COLO668 (cell line): ENCODE data around the gene PIK3R4.

ENCODE experiments used
- DNase-seq: peaks from one replicate; lab custom pipeline; 2025; ENCODE audit not compliant: unreplicated experiment; lab: John Stamatoyannopoulos, UW

Gene PIK3R4

DNA sequence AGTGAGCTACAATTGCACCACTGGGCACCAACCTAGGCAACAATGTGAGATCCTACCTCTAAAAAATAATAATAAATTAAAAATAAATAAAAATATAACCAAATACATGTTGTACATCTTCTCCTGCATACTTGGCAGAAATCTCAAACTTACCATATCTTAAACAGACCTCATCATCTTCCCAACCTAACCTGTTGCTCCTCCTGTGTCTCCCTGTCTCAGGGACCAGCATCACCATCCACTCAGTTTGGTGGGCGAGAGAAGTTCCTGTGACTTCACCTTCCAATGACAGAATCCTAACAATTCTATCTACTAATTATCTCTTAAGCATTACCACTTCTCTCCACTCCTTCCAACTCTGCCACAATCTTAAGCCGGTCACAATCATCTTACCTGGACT is 3.3 kb downstream of the PIK3R4 start:
- no peak for DNase-seq

GRCh38 chr3:130741946-130742610 is 4.6 kb downstream of the PIK3R4 start:
- no peak for DNase-seq

DNA sequence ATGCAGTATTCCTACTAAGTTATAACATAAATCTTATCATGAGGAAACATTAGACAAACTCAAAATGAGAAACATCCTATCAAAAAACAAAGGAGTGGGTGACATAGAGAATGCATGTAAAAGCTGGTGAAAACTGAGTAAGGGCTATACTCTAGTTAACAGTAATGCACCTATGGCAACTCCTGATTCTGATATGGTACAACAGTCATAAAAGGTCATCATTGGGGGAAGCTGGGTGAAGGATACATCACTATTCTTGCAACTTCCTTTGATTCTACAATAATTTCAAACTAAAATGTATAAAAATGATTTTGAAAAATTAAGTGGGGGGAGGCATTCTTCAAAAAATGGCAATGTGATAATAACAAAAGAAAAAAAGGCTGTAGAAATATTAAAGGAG is 6.8 kb downstream of the PIK3R4 start:
- DNase-seq = no peak

- DNase-seq = no peak
Measured at GRCh38 chr3:130738241-130738640, 8.4 kb downstream of the PIK3R4 start.

DNA sequence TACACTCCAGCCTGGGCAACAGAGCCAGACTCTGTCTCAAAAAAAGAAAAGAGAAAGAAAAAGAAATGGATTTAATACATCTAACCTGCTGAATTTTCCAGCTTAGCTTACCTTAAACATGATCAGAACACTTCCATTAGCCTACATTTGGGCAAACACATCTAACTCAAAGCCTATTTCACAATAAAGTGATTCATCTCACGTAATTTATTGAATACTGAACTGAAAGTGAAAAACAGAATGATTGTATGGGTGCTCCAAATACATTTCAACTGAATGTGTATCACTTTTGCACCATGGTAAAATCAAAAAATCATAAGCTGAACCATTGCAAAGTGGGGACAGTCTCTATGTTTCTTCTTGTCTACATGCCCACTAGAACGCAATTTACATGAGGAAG is 9.0 kb downstream of the PIK3R4 start:
- no peak for DNase-seq

DNA sequence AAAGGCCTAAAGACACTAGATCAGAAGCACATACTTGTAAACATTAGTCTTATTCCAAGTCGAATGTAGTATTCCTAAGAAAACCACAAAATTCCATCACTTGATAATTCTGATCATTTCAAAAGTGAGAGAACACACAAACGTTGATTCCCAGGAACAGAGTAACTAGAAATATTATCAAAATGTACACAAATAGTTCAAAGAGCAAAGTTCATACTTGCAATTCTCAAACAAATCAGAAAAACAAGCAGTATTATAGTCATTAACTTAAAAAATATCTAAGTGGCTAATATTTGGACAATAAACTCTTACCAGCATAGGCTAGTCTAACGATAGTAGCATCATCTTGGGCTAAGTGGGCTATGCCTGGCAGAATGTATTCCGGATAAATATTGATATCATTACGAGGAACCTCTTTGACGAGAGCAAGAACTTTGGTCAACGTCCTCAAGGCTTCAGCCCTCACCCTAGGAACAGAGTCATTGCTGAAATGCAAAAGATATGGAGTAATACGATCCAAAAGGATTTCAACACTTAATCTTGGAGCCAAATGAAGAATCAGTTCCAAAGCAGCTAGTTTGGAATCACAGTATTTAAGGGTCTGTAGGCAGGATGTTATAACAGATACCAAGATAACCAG is 13.3 kb downstream of the PIK3R4 start:
- DNase-seq = no peak

GRCh38 chr3:130732501-130732900 is 14.1 kb downstream of the PIK3R4 start:
- DNase-seq = no peak

DNA sequence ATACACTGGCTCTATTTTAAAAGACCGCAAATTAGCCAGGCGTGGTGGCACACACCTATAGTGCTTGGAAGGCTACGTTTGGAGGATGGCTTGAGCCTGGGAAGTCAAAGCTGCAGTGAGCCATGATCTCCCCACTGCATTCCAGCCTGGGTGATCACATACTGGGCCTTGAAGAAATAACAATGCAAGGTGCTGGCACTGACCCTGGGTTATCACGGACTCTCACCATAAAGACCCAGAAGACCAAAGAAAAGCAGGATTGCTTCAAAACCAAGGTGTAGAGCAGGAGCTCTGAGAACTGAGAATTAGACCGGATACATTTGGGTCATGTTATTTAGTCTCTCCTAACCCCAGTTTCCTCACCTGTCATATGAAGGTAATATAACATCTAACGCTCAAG is 14.8 kb downstream of the PIK3R4 start:
- no peak for DNase-seq

DNA sequence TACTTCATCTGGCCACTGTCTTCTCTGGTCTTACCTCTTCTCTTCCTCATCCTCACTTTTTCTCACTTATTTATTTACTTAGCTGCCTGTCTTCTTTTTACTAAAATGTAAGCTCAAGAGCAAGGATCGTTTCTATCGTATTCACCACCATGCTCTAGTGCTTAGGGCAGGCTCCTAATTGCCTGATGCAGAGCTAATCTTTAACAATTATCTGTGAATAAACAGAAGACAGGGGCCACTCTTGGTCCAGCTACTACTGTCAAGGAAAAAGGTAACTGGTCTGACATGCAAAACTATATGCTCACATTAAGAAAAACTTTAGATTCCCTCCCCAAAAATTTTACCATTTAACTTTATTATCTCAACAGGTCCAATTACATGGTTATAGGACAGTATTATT is 17.5 kb downstream of the PIK3R4 start:
- DNase-seq = no peak

DNA sequence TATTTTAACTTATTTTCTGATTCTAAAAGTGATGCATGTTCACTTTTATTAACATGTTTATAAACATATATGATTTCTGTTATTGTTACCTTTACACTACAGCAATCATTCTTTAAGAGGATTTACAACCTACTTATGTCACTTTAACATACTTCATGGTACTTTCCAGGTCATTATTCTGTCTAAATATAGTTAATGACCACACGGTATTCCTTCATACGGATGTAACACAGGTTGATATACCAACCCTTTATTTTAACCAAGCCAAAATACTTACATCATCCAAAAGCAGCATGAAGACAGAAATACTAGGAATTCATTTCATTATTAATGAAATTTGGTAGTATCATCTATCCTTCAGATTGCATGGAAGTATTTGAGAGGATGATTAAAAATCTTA is 18.6 kb downstream of the PIK3R4 start:
- DNase-seq = no peak

DNA sequence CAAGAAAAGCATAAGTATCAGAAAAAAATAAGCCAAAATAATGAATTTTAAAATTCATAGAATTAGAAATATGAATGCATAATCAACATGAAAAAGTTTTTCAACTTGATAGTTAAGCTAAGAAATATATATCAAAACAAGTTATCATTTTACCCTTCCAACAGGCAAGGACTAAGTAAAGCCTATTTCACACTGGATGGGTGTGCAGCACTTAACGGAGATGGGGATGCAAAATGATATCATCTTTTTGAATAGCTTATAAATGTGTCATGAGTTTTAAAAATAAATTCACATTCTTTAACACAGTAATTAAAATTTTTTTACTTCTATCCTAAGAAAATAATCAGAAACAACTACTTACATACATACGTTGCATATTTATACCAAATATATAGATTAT is 20.9 kb downstream of the PIK3R4 start:
- no peak for DNase-seq

DNA sequence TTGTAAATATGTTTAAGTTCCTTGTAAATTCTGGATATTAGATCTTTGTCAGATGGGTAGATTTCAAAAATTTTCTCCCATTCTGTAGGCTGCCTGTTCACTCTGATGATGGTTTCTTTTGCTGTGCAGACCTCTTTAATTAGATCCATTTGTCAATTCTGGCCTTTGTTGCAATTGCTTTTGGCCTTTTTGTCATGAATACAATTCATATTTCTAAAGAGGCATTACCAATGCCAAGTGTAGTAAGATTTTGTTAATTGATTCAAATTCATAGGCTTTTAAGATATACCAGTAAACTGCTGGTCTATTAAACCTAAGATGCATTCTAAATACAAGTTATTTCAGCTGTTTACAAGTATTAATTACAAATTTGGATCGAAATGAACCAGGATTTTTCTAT is 31.0 kb downstream of the PIK3R4 start:
- DNase-seq = no peak

GRCh38 chr3:130712718-130713423 is 33.8 kb downstream of the PIK3R4 start:
- no peak for DNase-seq

GRCh38 chr3:130711565-130712324 is 34.9 kb downstream of the PIK3R4 start:
- DNase-seq = no peak

DNA sequence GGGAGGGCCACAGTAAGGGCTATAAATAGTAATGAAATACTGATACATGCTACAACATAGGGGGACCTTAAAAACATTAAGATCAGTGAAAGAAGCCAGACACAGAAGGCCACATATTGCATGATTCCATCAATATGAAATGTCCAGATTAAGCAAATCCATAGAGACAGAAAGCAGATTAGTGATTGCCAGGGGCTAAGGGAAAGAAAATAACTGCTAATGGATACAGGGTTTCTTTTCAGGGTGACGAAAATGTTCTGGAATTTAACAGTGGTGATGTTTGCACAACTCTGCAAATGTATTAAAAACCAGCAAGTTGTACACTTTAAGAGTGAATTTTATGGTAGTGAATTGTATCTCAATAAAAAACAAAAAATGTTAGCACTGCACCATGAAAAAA is 37.0 kb downstream of the PIK3R4 start:
- no peak for DNase-seq

DNA sequence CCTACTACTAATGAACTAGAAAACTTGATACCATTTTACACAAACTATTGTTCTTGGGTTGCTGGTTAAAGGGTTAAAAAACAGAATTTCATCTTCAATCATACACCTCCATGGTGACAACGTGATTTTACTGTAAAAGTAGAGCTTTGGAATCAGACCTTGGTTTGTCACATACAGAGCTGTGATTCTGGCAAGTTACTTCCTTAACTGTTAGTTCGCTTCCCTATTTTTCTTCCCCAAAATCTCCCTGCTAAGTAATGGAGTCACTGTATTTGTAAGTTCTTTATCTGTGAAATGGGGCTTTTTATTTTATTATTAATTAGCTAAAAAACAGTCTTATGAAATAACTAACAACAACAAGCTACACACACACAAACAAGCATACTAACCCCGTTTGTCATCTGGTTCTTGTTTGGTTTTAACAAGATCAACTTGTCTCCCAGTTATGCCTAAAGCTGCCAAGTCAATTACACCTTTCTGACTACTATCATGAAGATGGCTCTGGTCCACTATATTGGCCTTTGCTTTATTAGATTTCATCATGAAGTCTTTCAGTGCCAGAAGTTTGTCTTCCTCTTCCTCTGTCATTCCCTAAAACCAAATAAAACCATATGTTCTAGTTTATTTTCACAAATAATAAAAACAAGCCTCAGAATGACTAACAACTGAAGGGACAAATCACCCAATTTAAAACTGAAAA is 38.6 kb downstream of the PIK3R4 start:
- DNase-seq = no peak

DNA sequence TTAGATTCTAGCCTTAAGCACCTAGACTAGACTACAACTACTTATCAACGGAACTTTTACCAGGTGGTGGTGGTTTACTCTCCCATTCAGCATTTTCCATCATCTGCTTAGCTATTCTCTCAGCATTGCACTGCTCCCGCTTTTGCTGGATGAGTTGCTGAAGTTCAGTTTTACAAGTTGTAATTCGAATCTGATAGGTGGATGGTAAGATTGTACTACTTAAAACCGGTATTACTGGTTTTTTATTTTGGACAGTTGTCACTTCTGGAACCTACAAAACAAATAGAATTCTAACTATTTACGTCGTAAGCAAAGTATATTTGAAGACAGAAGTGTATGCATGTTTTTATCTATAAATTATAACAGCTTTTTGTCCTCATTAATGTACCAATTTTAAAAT is 41.1 kb downstream of the PIK3R4 start:
- no peak for DNase-seq

GRCh38 chr3:130702985-130703384 is 43.6 kb downstream of the PIK3R4 start:
- no peak for DNase-seq

DNA sequence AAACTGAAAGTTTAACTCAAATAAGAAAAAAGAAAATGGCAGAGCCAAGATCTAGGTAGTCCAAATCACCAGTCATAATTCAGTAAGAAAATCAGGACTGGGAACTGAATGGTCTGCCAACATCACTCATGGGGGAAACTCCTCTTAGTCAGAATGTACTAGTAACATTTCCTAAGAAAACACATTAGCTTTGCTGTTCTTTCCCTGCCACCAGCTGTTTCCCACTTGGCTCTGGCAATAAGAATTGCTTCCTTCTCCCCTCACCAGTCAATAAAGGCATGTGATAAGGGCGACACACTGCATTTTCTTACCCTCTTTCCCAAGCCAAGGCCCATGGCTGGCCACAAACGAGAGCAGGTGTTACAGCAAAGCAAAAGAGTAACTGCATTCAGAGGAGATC is 46.1 kb downstream of the PIK3R4 start:
- no peak for DNase-seq

DNA sequence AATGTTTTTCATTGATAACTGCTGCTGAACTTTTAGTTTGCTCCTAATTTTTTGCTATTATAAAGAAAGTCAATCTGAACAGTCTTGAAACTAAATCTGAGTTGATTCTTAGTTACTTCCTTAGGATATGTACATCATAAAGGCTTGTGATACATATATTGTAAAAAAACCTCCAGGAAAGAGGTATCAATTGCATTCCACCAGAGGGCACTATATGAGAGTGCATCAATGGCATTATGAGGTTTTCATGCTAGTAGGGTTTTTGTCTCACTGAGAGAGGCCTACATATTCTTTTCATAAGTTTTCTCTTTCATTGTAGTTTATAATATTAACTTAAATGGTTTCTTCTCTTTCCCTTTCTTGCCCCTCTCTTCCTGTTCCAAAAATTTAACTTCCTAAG is 46.9 kb downstream of the PIK3R4 start:
- DNase-seq = no peak

- no peak for DNase-seq
Measured at GRCh38 chr3:130693314-130693713, 53.3 kb downstream of the PIK3R4 start.
